IPS-18c (cell line): ENCODE results near the gene LAT.
"Not testable (repeated sequence)": the region's sequence is repeated elsewhere in the genome, so short reads cannot be mapped to it uniquely, and the experiment has no call there.

Experiments
- H3K4me3 ChIP-seq: 2 replicates; pipeline ENCODE4 v1.7.0; 2013; ENCODE audit warnings: low read depth, mild to moderate bottlenecking, low read length, moderate library complexity; ENCODE audit not compliant: insufficient read depth
- H3K9me3 ChIP-seq: one replicate; pipeline ENCODE4 v1.6.1; 2013; ENCODE audit warnings: mild to moderate bottlenecking, low read length, moderate library complexity; ENCODE audit not compliant: control insufficient read depth, insufficient read depth

Gene LAT

DNA sequence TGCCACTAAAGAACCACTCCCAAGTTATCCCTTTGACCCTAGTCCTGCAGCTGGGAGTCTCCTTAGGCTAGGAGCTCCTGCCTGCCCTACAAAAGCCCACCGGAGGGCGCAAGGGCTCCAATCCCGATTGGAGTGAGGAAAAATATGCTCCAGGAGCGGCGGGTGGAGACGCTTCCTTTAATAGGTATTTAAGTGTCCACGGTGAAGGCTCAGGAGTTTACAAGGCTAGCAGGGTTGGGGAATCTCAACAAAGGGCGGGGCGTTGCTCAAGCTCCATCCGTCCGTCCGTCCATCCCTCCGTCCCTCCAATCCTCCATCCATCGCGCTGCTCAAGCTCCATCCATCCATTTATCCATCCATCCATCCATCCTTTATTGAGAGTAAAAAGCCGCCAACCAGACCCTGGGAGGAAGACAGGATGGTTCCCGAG, 10.8 kb upstream of the LAT start:
- Histone ChIP-seq H3K4me3 (peak overlapping the region; percentile 99), H3K9me3 (no peaks in the 10 kb centered on the region)

DNA sequence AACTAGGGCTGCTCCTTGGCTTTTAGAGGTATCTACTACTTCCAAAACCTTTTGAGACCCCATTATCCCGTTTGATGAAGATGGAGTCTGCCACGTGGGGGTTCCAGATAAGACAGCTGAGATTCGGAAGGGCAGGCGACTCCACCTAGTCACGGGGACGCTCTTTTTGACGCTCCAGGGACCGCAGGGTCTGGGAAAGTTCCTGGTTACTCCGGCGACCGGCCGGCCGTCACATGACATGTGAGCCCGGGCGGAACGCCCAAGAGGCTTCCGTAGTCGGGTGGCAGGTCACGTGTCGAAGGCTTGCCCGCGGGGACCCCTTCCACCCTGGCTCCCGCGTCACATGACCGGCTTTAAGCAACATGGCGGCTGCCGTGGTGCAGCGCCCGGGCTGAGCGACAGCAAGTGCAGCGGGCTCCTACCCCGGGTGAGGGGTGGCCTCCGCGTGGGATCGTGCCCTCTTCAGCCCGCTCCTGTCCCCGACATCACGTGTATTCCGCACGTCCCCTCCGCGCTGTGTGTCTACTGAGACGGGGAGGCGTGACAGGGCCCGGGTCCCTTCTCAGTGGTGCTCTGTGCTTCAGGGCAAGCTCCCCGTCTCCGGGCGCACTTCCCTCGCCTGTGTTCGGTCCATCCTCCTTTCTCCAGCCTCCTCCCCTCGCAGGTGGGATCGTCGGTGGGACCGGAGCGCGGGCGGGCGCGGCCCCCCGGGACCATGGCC, 10.3 kb upstream of the LAT start, which contains the start of gene SPNS1:
Gene SPNS1, plus strand, starts transcription at position 342 of the 721 bp plus-strand sequence. Its CDS starts 374 bp downstream, at position 716.
- H3K9me3 ChIP-seq: no peaks in the 10 kb centered on the region

DNA sequence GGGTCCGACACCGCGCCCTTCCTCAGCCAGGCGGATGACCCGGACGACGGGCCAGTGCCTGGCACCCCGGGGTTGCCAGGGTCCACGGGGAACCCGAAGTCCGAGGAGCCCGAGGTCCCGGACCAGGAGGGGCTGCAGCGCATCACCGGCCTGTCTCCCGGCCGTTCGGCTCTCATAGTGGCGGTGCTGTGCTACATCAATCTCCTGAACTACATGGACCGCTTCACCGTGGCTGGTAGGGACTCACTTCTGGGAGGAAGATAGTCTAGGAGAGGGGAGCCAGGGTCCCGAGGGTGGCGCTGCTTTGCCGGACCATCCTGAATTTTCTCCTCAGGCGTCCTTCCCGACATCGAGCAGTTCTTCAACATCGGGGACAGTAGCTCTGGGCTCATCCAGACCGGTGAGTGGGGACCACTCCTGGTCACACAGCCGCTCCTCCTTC, 9.7 kb upstream of the LAT start:
- H3K9me3 ChIP-seq: no peaks in the 10 kb centered on the region

More for the DNA sequence above, 10.3 kb upstream of the LAT start, which contains the start of gene SPNS1:
- peak within 1 kb of the TSS; percentile 99 for H3K4me3 ChIP-seq

DNA sequence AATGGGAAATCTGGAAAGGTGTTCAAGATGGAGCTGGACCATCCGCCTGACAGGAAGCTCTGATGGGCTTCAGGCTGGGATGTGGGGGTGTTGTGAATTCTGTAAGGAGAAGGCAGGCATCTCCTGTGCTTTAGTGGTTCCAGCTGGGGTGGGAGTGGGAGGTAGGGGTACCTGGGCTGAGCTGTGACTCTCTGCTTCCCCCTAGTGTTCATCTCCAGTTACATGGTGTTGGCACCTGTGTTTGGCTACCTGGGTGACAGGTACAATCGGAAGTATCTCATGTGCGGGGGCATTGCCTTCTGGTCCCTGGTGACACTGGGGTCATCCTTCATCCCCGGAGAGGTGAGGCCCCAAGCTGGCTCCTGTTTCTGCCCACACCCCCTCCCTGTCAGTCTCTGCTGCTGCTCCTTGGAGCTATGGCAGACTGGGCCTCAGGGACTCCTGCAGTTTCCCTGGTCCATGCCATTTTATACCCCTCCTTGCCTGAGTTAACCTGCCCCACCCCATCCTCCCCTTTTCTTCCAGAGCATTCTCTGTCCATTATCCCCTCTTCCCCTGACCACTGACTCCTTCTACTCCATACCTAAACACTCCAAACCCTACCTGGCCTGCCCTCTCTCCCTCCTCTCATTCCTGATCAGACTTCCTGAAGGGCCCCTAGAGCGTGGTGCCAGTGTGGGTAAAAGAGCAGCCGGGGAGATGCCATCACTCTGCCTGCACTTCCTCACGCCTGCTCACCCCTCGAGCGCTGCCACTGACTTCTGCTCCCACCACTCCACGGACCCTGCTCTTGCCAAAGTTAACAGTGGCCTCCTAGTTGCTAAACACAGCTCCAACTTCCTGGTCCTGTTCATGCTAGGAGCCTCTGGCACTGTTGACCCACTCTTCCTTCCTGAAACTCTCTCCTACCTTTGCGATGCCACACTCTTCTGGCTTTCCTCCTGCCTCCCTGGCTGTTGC, 6.9 kb upstream of the LAT start:
- H3K4me3 ChIP-seq: no peak overlapping the region
- peaks cover 7% of the 10 kb centered on the region for H3K9me3 ChIP-seq

More for the DNA sequence above, 9.7 kb upstream of the LAT start:
- H3K4me3 ChIP-seq: peak overlapping the region; percentile 99

DNA sequence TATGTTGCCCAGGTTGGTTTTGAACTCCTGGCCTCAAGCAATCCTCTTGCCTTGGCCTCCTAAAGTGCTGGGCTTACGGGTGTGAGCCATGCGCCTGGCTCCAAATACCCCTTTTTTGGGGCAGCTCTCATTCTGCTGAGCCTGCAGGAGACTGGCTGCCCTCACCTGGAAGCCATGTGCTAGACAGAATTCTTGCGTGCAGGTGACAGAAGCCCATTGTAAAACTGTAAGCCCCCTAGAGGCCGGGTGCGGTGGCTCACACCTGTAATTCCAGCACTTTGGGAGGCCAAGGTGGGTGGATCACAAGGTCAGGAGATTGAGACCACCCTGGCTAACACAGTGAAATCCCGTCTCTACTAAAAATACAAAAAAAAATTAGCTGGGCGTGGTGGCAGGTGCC, 4.5 kb upstream of the LAT start:
- not testable (repeated sequence) for H3K4me3 ChIP-seq

DNA sequence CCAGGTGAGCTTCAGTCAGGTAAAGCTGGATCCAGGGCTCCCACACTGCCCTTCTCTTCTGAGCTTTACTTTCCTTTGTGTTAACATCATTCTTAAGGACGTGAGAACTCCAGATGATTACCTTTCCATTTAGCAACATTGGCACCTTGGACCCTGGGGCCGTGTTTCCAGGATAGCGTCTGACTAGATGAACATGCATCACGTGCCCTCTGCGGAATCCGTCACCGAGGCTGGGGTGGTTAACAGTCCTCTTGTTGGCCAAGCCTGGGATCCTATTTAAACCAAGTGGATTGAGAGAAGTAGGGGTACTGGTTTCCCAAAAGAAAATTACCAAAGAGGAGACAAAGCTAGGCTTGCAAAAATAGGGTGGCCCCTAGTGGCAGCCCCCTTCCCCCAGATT, 3.9 kb upstream of the LAT start:
- H3K9me3 ChIP-seq: peaks cover 9% of the 10 kb centered on the region
- no peak overlapping the region for H3K4me3 ChIP-seq

More for the DNA sequence above, 4.5 kb upstream of the LAT start:
- H3K9me3 ChIP-seq: not testable (repeated sequence)

DNA sequence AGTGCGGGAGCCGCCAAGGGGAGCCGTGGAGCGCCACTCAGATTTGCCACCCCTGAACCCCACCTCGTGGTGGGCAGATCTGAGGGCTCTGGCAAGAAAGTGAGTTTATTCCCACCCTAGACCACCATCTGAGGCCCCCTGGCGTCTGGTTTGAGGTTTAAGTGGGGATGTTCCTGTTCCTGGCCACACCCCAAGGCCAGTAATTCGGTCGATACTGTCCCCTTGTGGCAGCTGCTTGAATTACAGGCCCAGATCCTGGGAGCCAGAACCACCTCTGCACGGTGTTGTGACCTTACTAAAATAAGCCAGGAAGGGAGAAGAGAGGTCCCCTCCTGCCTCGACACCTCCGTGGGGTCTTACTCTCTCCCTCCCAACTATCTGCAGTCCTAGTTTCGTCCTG, 3.3 kb upstream of the LAT start:
- Histone ChIP-seq H3K4me3 (no peak overlapping the region), H3K9me3 (peaks cover 9% of the 10 kb centered on the region)

DNA sequence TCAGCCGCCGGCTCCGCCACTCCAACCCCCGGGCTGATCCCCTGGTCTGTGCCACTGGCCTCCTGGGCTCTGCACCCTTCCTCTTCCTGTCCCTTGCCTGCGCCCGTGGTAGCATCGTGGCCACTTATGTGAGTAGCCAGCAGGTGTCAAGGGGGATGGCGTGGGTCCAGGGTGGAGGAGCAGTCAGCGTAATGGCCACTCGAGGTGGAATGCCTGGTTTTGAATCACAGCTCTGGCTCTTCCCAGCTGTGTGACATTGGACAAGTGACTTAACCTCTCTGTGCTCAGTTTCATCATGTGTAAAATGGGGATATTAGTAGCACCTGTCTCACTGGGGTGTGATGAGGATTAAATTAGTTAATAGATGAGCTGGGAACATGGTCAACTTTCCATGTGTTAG, 2.4 kb upstream of the LAT start:
- peaks cover 9% of the 10 kb centered on the region for H3K9me3 ChIP-seq

DNA sequence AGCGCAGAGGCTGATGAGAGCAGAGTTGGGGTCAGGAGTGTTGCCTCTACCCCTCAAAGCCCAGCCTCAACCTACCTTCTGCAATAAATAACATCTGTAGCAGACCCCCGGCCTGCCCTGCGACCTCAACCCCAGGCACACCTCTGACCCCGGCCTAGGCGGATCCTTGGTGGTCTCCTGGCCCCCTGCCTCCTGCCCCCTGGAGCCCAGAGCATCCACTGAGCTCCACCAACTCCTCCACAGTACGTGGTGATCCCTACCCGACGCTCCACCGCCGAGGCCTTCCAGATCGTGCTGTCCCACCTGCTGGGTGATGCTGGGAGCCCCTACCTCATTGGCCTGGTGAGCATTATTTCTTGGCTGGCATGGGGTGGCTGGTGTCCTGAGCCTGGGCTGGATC, 1.9 kb upstream of the LAT start:
- H3K9me3 ChIP-seq: peaks cover 9% of the 10 kb centered on the region
- no peak overlapping the region for H3K4me3 ChIP-seq

More for the DNA sequence above, 2.4 kb upstream of the LAT start:
- no peak overlapping the region for H3K4me3 ChIP-seq

DNA sequence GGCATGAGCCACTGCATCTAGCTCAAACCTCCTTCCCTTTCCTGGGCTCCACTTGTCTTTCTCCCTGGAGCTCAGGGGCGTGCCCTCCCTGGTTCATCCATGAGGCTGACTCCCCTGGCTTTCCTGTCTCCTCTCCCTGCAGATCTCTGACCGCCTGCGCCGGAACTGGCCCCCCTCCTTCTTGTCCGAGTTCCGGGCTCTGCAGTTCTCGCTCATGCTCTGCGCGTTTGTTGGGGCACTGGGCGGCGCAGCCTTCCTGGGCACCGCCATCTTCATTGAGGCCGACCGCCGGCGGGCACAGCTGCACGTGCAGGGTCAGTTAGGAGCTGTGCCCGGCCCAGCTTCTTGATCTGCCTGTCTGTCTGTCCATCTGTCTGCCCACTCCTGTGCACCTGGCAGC, 1.2 kb upstream of the LAT start:
- peaks cover 9% of the 10 kb centered on the region for H3K9me3 ChIP-seq
- H3K4me3 ChIP-seq: no peak overlapping the region

DNA sequence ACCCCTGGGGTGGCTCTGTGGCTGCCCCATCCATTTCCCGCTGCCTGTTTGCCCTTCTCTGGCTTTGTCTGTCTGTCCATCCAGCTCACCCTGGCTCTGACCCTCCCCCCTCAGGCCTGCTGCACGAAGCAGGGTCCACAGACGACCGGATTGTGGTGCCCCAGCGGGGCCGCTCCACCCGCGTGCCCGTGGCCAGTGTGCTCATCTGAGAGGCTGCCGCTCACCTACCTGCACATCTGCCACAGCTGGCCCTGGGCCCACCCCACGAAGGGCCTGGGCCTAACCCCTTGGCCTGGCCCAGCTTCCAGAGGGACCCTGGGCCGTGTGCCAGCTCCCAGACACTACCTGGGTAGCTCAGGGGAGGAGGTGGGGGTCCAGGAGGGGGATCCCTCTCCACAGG, 761 bp upstream of the LAT start:
- Histone ChIP-seq H3K4me3 (no peak overlapping the region), H3K9me3 (peaks cover 9% of the 10 kb centered on the region)

DNA sequence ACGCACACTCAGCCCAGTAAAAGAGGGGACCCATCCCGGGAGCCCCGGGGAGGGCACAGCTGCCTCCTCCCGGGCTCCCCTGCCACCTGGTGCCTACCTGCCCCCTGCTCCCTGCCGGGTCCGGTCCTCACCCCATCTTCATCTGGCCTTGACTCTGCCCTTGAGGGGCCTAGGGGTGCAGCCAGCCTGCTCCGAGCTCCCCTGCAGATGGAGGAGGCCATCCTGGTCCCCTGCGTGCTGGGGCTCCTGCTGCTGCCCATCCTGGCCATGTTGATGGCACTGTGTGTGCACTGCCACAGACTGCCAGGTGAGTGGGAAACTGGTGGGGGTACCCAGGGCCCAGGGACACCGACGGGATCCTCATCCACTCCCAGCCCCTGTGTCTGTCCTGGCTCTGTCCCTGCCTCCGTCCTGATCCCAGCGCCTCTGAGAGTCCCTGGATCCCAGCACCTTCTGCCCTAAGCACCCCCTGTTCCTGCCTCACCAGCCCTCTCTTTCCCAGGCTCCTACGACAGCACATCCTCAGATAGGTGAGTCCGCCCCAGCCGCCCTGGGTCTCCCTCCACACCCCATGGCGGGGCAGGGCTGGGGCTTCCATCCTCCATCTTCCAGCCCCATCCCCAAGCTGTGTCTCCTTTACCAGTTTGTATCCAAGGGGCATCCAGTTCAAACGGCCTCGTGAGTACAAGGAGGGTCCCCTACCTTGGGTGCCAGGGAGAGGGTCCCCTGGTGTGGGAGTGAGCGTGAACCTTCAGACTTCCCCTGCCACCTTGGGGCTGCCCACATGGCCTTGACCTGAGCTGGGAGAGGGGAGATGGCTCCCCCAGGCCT, 574 bp downstream of the LAT start:
- Histone ChIP-seq H3K9me3 (peaks cover 9% of the 10 kb centered on the region), H3K4me3 (no peak overlapping the region)

DNA sequence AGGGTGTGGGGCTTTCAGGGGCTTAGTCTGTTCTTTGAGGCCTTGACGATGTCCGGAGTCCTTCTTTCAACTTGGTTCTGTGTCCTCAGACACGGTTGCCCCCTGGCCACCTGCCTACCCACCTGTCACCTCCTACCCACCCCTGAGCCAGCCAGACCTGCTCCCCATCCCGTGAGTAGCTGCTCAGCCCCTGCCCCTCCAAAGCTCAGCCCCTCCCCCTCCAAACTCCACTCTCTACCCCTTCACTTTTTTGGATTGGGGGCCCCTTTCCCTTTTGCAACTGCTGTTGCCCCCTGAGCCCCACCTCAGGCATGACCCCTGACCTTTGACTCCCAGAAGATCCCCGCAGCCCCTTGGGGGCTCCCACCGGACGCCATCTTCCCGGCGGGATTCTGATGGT, 1.2 kb downstream of the LAT start:
- Histone ChIP-seq H3K4me3 (no peak overlapping the region), H3K9me3 (peaks cover 6% of the 10 kb centered on the region)

DNA sequence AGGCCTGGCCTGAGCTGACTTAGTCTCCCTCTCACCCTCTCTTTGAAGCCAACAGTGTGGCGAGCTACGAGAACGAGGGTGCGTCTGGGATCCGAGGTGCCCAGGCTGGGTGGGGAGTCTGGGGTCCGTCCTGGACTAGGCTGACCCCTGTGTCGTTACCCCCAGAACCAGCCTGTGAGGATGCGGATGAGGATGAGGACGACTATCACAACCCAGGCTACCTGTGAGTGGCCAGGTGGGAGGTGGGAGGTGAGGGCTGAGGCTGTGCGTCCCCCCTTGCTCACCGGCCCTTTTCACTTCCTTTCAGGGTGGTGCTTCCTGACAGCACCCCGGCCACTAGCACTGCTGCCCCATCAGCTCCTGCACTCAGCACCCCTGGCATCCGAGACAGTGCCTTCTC, 1.6 kb downstream of the LAT start:
- Histone ChIP-seq H3K9me3 (peaks cover 3% of the 10 kb centered on the region), H3K4me3 (no peak overlapping the region)

DNA sequence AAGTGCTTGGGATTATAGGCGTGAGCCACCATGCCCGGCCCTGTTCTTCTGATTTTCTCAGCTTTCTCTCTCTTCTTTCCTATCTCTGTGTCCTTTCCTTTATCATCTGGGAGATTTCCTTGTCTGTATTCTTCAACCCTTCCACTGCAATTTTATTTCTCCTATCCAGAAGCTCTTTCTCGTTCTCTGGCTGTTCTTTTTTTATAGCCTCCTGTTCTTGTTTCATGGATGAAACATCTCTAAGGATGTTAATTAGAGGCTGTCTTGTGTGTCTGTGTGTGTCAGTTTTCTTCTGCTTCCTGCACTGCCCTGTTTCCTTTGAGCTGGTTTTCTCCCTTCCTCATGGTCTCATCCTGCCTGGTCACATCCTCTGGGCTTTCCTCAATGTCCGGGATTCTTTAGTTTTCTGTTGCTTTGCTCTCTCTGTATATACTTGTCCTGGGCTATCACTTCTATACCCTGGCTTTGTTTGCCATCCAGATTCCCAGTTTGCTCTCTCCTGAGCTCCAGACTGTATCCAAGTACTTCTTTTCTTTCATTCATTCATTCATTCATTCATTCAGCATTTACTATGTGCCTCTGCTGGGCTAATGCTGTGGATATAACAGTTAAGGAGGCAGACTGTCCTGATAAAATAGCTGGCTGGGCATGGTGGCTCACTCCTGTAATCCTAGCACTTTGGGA, 2.5 kb downstream of the LAT start:
- no peak overlapping the region for H3K4me3 ChIP-seq
- peaks cover 2% of the 10 kb centered on the region for H3K9me3 ChIP-seq

DNA sequence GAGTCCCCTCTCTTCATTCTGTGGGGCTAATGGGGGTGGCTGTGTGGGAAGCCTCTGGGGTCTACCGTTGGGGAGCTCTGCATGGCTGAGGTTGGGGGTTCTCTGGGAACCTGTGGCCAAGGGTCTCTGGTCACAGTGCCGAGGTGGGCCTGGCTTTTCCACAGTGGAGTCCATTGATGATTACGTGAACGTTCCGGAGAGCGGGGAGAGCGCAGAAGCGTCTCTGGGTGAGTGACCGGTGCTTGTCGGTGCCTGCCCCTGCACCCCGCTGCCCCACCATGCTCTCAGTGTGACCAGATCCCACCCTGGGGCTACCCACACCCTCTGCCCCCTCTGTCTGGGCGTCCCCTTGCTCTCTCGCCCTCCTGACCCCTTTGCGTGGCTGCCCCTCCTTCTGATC, 4.5 kb downstream of the LAT start:
- no peak overlapping the region for H3K4me3 ChIP-seq
- no peaks in the 10 kb centered on the region for H3K9me3 ChIP-seq
